K562 (cell line): Measurements from ENCODE around the gene BACE2. TPM values are rescaled to one million over a fixed set of nuclear protein-coding genes. Genes with fewer than 3 reads are reported as not detected.

Experiments used
- ETV5 ChIP-seq: sonication (generic); formaldehyde crosslinking; IDR thresholded peaks from 2 replicates; pipeline ENCODE4 v1.4.0; 2020; ENCODE audit warnings: low read depth, mild to moderate bottlenecking, missing genetic modification reagents
- MYC ChIP-seq, 2 experiments: fragments of 250-450 bp in 1 of 2; sonication (Bioruptor Pico) in 1 of 2; IDR thresholded peaks; 2 replicates each; pipeline versions ENCODE4 v1.5.1 to v1.6.1; 2012 to 2021; ENCODE audit warnings: low read depth in 2 of 2, borderline replicate concordance in 1 of 2, improper control_type of control experiment in 1 of 2, low read length in 1 of 2, mild to moderate bottlenecking in 1 of 2, moderate library complexity in 1 of 2
- NR0B1 ChIP-seq: fragments of 450-650 bp; IDR thresholded peaks from one replicate; pipeline ENCODE4 v1.6.1; 2018; ENCODE audit warnings: mild to moderate bottlenecking, moderate library complexity; ENCODE audit not compliant: partially characterized antibody
- ZNF407 ChIP-seq: fragments of 450-650 bp; IDR thresholded peaks from 2 replicates; pipeline ENCODE4 v1.6.1; 2016; ENCODE audit warnings: low read depth
- polyA plus RNA-seq, 8 experiments: library from polyadenylated mRNA; depleted of rRNA in 4 of 8; stranded (reverse) in 5 of 8; unstranded in 3 of 8; fragments of >200 nt; fragmentation: Nextera tagmentation in 2 of 8; fragmentation: Illumina TruSeq in 1 of 8; extraction: Ambion mirVana in 2 of 8; extraction: Trizol in 1 of 8; gene quantifications; 2 replicates each; pipeline versions ENCODE4 v1.2.1 to v1.2.3, GENCODE V29; 2011 to 2014; ENCODE audit warnings: inconsistent platforms in 1 of 8, missing spikeins in 1 of 8
- total RNA-seq, 7 experiments: library from RNA; depleted of rRNA in 6 of 7; stranded (reverse); fragments of >200 nt in 6 of 7; fragmentation: Illumina TruSeq in 2 of 7; extraction: Trizol in 2 of 7; gene quantifications; 2 replicates each; pipeline versions ENCODE4 v1.2.1 to v1.2.3, GENCODE V29; 2011 to 2021; ENCODE audit warnings: low replicate concordance in 1 of 7

The BACE2 gene
- total and polyA plus RNA-seq, 9 of the 15 experiments (the other 6 are each of a cell fraction or from before 2014, with no cell fraction given), result 0.05 to 0.24 (median 0.15) TPM; not detected in 2

- no peak for TF ChIP-seq ZNF407
- TF ChIP-seq NR0B1, result no peak
- no peak for TF ChIP-seq MYC (IDR thresholded peaks at IDR 0.05; ENCODE audit: low read depth, low read length)
- TF ChIP-seq MYC (CRISPR knock-in tag; IDR thresholded peaks at IDR 0.05; ENCODE audit: borderline replicate concordance, low read depth), result no peak
- TF ChIP-seq ETV5, result no peak
Measured at GRCh38 chr21:41227357-41228005, 59.5 kb downstream of the BACE2 start (continued).
